GM19328 (cell line): ENCODE results near the gene ZNF385A.

Experiments used
- ATAC-seq: cut with Tn5 transposase; IDR thresholded peaks from one replicate; pipeline ENCODE4 v1.9.1; 2021; ENCODE audit warnings: mild to moderate bottlenecking, moderate library complexity; ENCODE audit not compliant: unreplicated experiment

ZNF385A gene

DNA sequence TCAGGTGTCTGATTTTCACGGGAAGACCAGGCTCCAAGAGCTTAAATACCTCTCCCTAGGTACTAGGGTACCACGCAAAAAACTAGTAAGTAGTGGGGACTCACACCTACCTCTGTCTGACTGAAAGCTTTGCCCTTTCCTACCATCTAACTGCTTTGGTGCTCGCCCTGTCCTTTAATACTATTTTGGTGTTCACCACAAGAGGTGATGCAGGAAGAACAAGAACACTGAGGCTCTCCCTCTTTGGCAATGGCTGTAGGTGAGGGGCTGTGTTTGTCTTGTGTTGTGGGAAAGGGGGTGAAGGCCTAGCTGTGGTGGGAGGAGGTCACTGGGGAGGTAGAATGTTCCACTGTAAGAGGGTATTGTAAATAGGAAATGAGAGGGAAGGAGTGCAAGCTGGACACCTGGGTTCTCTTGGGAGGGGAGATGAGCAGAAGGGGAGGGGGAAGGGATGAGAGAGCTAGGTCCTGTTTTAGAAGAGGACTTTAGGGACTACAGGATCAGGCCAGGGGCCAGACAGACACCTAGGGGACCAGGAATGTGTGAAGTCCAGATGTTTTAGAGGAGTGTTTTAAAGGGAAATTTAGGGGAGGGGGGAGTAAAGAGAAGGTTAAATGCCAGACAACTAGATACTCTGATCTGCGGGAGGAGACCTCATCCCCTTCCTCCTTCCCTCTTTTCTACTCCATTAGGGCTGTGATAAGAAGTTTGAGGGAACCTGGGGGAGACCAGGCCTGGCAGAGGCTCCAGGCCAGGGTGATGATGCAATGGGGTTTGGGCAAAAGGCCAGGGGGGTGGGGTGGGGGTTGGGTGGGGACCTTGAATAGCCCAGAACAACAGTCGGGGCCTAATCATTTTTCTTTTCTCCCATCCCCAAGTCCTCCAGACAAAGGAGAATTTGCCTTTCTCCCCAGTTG is 32.4 kb upstream of the ZNF385A start:
- ATAC-seq: no peak

DNA sequence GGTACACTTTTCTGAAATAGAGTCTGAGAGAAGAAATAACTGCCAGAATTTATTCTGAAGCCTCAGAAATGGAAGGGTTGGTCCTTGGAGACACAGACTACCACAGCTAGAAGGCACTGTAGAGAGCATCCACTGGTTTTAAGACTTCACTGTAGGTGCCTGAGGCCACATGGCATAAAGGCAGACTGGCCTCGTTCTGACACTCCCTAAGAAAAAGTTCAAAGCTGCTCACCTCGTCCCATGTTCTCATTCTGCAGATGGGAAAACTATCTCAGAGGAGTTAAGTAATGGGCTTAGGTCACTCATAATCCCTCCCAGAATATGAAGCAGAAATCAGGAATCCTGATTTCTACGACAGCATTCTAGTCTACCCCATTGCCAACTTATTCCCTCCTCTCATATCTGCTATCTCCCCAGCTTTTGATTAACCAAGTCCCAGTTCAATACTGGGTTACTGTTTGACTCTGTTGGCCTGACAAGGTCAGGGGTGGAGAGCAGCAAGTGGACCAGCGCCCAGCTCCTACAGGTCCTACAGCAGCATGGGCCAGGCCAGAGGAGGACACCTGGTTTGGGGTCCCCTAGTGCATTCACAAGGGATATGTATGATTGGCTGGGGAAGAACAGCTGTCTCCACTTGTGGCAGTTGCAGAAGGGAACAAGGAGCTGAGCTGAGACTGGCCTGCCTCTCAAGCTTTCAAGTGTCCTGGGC is 30.8 kb upstream of the ZNF385A start:
- no peak for ATAC-seq

DNA sequence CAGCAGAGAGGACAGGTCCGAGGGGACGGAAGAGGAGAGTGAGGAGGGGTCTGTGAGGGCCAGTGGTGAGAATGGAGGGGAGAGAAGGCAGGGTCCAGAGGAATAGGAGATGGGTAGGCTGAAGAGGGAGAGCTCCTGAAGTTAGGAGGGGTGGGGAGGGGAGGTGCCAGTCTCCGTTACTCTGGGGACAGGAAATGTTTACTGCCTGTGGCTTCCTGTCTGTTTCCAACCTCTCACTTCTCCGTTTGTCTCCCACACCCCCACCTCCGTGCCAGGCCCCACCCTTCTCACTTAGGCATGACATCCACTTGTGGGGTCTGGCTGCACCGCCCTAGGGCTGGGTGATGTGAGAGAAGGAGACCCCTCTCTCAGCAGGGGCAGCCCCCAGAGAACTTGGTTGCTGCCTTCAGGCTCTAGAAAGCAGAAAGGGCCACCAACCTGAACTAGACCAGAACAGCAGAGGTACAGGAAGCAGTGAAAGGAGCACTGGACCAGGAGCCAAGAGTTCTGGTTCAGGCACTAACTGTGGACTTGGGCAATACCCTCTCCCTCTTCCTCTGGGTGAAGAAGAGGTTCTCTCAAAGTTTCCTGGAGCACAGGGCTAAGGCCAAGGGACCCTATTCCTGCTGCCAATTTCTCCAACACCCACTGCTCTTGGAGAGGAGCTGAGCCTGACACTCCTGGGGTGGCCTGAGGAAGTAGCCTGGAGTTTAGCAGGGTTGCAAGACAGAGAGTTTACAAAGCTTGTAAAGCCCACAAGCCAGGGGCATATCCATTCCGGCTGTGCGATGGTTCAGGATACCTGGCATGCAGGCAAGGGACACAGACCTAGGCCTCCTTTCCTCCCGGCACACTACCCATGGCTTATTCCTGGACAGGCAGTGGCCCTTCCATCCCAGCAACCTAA is 29.0 kb upstream of the ZNF385A start:
- no peak for ATAC-seq

DNA sequence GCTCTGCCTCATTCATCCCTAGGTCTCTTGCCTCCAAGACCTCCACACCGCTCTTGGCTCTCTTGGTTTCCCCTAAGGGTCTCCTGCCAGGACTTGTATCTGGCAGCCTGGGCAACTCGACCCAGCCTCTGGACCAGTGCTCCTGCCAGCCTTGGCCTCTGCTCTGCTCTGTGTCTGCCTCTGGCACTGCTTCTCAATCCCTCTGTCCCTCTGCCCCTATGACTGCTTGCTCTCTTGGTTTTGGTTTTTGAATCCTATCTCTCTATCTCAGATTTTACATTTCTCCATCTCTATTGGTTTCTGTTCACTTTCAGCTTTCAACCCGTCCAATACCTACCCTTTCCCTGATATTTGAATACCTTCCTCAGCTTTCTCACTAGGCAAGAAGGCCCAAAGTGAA is 28.3 kb upstream of the ZNF385A start:
- ATAC-seq: no peak

DNA sequence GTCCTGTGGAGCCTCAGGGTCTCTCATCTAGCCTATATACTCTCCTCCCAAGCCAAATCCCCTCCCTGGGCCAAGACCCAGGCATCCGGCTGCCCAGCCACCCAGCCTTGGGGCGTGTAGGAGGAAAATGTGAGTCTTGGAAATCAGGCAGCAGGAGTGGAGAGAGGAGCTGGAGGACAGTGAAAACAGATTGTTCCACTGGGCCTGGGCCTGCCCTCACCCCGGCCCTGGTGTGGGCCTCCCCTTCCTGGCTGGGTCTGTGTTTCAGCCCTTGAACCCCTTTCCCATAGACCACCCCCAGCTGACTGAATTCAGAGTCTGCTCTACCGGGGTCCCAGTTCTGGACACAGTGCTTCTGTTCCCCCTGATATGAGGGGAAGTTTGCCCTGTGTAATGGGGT is 27.8 kb upstream of the ZNF385A start:
- no peak for ATAC-seq

DNA sequence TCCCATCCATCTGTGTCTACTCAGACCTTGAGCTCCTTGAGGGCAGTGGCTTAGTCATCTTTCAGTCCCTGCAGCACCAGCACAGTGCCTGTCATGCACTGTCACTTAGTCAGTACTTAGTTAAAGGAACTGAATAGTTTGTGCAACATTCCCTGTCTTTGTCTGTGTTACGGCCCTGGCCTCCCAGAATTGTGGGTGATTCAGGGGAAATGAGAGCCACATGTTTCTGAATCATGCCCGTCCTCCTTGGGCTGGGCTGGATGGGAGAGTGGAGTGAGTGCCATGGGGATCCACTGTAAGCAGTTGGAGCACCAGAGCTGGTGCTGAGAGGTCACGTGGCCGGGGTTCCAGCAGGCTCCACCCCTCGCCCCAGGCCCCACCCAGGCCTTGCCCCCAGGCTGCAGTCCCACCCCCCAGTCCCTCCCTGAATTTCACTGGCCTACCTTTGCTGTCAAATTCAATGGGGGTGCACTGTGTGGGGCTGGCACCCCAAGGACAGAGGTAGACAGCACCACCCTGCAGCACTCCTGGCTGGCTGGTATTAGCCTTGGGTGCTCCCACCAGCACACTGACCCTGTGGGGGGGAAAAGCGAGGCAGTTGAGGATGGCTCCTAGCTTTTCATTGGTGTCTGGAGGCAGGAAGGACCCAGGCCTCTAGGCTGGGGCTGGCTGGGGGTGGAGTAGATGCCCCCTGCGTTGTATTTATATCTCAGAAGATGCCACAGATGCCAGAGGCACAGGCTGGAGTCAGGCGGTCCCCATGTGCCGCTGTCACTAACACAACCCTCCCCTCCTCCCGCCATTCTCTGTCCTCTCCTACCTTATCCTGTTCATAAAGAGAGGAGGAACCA is 27.1 kb upstream of the ZNF385A start:
- no peak for ATAC-seq

DNA sequence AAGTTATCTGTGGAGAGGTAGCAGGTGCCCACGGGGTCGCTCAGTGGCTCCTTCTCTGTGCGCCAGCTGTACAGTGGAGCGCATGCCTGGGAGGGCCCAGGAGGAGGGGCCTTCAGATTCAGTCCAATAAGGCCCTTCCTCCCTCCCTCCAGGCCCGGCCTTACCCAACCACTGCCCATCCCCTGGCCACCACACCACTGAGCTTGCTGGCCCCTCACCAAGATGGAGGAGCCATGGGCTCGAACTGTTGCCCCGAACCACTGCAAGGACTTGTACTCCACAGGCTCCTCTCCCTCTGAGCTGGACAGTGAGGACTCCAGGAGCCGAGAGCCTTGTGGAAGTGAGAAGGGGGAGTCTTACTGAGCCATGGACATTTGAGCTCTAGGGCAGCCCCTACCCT is 24.7 kb upstream of the ZNF385A start:
- no peak for ATAC-seq

DNA sequence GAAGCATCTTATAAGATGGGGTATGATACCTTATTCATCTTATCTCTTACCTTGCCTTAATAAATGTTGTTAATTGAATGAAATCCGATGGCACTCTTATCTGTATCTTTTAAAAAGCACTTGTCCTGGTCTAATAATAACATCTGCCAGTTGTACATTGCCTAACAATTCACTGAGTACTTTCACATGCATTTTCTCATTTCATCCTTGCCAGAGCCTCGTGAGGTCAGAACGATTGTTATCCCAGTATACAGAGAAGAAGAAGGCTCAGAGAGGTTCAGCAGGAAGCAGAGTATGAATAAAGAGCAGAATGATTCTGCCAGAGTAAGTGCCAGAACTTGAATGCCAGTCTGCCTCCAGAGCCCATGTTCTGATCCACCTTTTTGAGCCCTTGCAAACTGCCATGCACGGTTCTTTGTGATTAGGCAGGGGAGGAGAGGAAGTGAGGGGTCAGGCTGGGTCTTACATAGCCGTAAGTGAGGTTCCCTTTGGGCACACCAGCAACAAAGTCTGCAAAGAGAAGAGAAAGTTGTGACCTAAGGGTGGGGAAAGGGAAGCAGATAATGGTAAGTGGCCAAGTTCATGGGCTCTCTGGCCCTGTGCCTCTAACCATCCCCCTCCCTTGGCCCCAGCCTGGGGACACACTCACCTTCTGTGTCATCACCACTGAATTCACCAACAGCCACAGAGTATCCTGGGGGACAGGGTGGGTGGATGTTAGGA is 22.8 kb upstream of the ZNF385A start:
- ATAC-seq: no peak

DNA sequence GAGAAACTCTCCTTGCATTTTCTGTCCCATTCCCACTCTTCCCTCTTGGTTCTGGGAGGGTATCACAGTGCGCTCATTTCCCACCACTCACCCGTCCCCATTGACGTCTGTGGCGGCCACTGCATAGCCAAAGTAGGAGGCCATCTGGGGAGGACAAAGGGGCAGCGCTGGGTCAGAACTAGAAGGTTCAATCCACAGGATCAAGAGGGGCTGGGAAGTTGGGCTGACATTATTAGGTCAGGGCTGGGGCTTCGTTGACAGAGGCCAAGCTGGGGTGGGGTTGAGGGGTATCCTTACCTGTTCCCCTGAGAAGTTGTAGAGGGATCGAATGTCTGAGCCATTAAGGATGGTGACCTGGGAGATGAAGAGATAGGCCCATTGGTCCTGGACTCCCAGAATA is 21.0 kb upstream of the ZNF385A start:
- no peak for ATAC-seq

DNA sequence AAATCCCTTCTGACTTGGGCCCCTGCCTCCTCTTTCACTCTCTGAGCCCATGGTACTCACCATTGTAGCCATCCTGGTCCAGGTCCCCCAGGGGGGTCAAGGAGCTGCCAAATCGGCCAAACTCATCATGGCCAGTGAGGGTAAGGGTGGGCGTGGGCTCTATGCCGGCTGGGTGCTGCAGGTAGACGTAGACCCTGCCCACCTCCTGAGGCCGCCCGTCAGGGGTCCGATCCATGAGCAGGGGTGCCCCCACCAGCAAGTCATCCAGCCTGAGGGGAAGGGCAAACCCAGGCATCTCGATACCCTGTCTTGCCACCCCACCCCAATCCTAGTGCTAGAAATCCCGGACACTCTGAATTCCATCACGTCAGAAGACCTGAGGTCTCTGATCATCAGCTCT is 20.6 kb upstream of the ZNF385A start:
- ATAC-seq: no peak

DNA sequence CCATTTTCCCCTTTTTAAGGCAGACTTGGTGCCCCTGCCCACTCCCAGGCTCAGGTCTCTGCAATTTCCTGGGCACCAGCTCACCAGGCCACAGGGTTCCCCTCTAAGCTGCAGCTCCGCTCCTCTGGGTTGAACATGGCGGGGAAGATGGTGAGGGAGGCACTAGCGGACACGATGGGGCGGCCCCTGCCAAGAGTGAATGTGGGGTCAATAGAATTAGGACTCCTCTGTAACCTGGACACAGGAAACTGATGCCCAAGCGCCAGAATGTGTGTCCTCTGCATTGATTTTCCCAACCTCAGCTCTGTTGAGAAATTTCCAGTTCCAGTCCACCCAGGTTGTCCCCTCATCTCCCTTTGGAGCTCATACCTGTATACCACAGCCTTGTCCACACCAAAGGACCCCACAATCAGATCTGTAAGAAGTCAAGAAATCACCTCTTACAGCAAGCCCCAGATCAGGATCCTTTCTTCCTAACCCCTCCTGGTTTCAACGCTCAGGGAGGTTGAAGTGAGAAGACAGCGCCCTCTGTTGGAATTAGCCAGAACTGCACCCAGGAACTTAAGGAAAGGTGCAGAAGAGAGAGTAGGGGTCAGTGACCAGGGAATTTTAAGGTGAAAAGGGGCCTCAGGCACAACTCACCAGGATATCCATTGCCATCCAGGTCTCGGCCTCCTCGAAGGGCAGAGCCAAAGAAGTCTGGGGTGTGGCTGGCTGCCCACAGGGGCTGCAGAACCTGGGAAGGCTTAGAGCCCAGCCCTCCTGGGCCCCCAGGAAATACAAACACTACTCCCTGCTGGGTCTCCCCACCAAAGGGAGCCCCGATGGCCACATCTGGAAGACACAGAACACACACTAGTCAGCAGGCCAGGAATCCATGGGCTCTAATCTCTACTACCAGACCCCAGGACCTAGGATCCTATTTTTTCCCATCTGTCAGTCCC is 19.8 kb upstream of the ZNF385A start:
- ATAC-seq: no peak

DNA sequence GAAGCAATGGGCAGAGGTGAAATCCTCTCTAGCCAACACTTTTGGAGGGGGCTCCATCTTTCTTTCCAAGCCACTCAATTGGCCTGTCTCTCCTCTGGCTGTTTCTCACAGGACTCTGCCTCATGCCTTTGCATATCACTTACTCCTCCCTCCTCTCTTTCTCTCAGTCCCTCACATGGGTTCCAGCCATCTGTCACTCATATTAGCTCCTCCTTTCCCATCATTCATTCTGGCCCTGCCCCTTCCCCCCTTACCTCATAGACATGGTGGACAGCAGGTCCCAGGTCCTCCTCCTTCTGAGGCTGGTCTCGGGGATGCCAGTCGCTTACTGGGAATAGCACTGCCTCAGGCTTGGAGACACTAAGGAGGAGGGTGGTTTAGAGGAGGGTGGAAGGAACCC is 16.6 kb upstream of the ZNF385A start:
- no peak for ATAC-seq

DNA sequence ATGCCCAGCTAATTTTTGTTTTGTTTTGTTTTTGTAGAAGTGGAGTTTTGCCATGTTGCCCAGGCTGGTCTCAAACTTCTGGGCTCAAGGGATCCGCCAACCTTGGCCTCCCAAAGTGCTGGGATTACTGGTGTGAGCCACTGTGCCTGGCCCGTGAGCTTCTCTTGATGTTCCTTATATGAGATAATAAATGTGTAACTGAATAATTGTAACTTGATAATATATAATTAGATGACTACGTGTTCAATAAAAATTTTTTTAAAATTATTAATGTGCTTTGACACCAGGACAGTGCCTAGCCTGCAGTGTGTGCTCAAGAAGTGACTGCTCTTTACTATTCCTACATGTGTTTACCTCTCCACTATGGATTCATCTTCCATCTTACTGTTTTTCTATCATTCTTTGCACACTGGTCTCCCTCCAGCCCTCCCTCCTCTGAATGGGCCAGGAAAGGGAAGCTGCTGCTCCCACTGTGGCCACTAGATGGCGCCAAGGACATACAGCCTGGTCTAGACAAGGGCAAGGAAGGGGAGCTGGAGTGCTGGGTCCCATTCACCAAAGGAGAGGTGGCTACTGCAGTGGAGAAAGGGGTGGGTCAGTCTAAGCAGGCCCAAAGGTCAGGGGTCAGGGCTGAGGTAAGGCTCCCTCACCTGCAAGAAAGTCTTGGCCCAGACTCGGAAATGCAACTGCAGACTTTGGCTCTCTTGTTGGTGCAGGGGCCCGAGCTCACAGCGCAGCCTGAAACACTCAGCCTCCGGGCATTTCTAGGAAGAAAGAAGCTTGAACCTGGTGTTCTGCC is 14.7 kb upstream of the ZNF385A start:
- ATAC-seq: no peak

DNA sequence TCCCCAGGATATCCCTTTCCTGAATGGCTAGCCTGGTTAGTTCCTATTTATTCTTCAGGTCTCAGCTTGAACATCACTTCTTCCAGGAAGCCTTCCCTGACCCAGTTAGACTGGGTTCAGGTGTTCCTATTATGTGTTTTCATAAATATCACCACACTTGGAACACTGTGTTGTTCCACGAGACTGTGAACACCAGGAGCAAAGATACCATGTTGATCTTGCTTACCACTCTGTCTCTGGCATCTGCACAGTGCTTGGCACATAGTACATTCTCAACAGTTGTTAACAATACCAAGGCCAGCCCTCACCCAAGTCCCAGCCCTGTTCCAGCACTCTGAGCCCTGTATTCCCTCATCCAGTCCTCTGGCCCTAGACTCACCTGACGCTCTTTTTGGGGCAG is 13.7 kb upstream of the ZNF385A start:
- ATAC-seq: no peak

DNA sequence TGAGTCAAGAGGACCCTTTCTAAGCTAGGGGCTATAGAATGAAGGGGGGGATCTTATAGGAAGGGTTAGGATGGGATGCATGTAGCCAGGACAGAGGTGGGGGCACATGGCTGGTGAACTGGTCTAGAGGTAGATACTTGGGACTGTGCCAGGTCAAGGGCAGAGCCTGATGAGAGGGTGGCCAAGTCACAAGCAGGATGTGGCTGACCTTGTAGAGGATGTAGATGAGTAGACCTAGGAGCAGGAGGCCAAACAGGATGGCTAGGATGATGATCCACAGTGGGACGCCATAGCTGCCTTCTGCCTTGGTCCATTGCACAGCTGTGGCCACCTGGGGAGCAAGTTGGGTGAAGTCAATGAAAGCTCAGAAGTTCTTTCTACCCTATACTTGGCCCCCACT is 12.6 kb upstream of the ZNF385A start:
- ATAC-seq: no peak

DNA sequence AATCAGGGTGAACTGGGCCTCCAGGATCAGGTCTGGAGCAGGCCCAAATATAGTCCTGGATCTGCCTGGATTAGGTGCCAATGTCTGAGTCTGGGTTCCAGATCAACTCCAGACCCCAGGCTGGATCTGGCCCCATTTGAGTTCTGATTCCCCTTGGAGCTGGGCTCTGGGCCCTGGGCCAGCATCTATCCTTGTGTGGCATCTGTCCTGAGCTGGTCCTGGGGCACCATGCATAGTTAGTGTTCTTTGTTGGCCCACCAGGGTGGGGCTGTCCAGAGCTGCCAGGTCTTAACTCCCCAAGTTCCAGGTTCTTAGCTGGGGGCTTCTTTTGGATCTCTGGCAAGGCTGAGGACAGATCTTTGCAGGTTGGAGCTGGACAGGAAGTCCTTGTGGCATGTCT is 11.0 kb upstream of the ZNF385A start:
- ATAC-seq: no peak

DNA sequence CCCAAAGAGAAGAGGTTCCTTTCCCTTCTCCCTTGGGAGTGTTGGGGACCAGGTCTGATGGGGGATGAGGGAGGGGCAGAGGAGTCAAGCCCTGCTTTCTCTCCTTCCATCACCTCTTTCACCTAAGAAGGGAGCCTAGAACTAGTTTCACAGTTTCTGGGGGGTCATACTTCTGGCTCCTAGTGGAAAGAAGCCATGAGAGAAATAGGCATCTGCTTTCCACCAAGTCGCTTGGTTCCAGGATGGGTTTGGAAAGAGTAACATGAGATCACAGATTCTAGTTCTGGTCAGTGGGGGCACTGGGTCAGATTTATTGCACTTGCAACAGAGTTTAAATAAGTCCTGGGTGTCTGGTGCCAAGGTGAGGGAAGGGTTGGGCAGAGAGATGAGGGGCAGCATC is 10.5 kb upstream of the ZNF385A start:
- no peak for ATAC-seq

DNA sequence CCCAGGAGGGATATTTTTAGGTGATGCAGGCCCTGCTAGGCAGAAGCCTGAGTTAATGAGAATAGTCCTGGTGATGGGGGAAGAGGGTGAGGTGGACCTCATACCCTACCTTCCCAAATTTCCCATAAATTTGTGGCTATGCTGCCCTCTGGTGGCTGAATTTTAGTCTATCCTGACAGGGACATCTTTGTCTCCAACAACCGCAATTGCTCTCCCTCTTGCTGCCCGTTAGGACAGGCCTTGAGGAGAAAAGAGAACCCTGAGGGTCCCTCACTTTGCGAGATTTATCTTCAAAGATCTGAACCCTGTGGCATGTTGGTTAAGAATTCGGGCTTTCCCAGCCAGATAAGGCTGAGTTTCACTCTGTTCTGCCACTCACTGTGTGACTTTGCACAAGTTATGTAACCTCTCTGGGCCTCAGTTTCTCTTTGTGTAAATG is 9.8 kb upstream of the ZNF385A start:
- ATAC-seq: no peak
